H1 (cell line): Measurements from ENCODE around the gene LDLRAD4. TPM values are rescaled to one million over a fixed set of nuclear protein-coding genes. Genes with fewer than 3 reads are reported as not detected.

ENCODE experiments used
- BCL11A ChIP-seq, 2 experiments: IDR thresholded peaks; one replicate each; pipeline ENCODE4 v1.6.1; 2011; ENCODE audit warnings: low read depth in 2 of 2, low read length in 2 of 2, mild to moderate bottlenecking in 2 of 2
- BRCA1 ChIP-seq: IDR thresholded peaks from 2 replicates; pipeline ENCODE4 v1.6.1; 2012; ENCODE audit warnings: low read depth, low read length, improper control_type of control experiment
- CBX8 ChIP-seq: fragments of 300-800, 300-1000 bp; sonication (generic); IDR thresholded peaks from 2 replicates; pipeline ENCODE4 v1.7.1; 2016; ENCODE audit warnings: low read depth, low read length, borderline replicate concordance
- EZH2 ChIP-seq: fragments of 200-600 bp; sonication (generic); IDR thresholded peaks from 2 replicates; pipeline ENCODE4 v1.7.1; 2012; ENCODE audit warnings: low read depth, mild to moderate bottlenecking, moderate library complexity, low read length, inconsistent platforms; ENCODE audit not compliant: severe bottlenecking
- GTF2F1 ChIP-seq: IDR thresholded peaks from 2 replicates; pipeline ENCODE4 v1.6.1; 2012; ENCODE audit warnings: low read depth, low read length, improper control_type of control experiment, borderline replicate concordance
- HDAC6 ChIP-seq: IDR thresholded peaks from one replicate; pipeline ENCODE4 v1.7.1; 2012; ENCODE audit warnings: low read depth, mild to moderate bottlenecking, inconsistent platforms, low read length, moderate library complexity
- RBBP5 ChIP-seq: IDR thresholded peaks from 2 replicates; pipeline ENCODE4 v1.7.1; 2012; ENCODE audit warnings: low read depth, mild to moderate bottlenecking, inconsistent platforms, low read length, moderate library complexity, borderline replicate concordance
- TBP ChIP-seq: IDR thresholded peaks from 2 replicates; pipeline ENCODE4 v1.6.1; 2011; ENCODE audit warnings: low read depth, low read length, improper control_type of control experiment
- YY1 ChIP-seq: IDR thresholded peaks from 2 replicates; pipeline ENCODE4 v1.6.1; 2011; ENCODE audit warnings: low read depth, mild to moderate bottlenecking, low read length
- polyA plus RNA-seq, 7 experiments: library from polyadenylated mRNA; depleted of rRNA in 3 of 7; stranded (reverse) in 5 of 7; unstranded in 2 of 7; fragments of >200 nt in 5 of 7; fragments of 200-250 nt in 2 of 7; gene quantifications; 1 replicate in 5 of 7; 2 replicates in 1 of 7; 4 replicates in 1 of 7; pipeline versions ENCODE4 v1.2.1 to v1.2.3, GENCODE V29; 2011 to 2013; ENCODE audit warnings: missing spikeins in 2 of 7, mixed read lengths in 2 of 7
- total RNA-seq: library from RNA; stranded (reverse); fragmentation: NEBNext Ultra II Directional; extraction: Animal tissue kit (Norgen Biotek cat#: 25700); gene quantifications from 2 replicates; pipeline ENCODE4 v1.2.1, GENCODE V29; 2021

Gene LDLRAD4
- total and polyA plus RNA-seq, 2 of the 8 experiments (the other 6 are each of a cell fraction or from before 2014, with no cell fraction given): 0.77 to 1.4 TPM

DNA sequence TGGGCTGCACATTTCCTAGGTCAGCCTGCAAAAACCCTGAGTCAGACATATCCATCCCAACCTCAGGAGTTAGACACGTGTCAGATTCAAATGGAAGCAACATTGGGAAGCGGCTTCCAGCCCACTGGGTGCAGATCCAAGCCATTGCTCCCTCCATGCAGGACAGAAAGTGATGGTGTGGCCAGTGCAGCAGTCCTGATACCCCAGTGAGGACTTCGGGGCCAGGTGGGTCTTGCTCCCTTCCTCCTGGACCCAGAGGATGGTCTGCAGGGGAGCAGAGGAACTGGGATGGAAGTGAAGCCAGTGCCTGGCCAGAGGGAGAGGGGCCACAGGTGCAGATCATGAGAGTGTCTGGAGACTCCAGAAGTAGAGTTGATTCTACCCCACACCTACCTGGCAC is 255.8 kb downstream of the LDLRAD4 start (continued):
- TF ChIP-seq CBX8 (no peak), TBP (no peak), HDAC6 (no peak), YY1 (no peak), BCL11A (IDR thresholded peaks at IDR 0.05; ENCODE audit: low read depth in 2 of 2, low read length in 2 of 2) (no peak), RBBP5 (no peak), EZH2 (no peak), BRCA1 (no peak), GTF2F1 (no peak)
